ENCODE data around the gene FAM222B.

- no peak for TF ChIP-seq CTCF (IDR thresholded peaks at IDR 0.05)
- TF ChIP-seq POLR2A (IDR thresholded peaks at IDR 0.05): no peak
Measured at GRCh38 chr17:28718333-28719020, 124.1 kb downstream of the FAM222B start.
